Activated CD4-positive, alpha-beta T cell treated with anti-CD3 and anti-CD28 coated beads, Interleukin-2, amount 50 U/mL, for 24 hours (primary cell): ENCODE results near the gene CHCHD3.
"Not testable (repeated sequence)": the region's sequence is repeated elsewhere in the genome, so short reads cannot be mapped to it uniquely, and the experiment has no call there.

Source experiments
- DNase-seq, 2 donors: peaks; one replicate each; pipeline ENCODE4 v3.0.0-alpha.2; 2020; ENCODE audit warnings: low read depth in 1 of 2, low spot score in 1 of 2

Gene CHCHD3

DNA sequence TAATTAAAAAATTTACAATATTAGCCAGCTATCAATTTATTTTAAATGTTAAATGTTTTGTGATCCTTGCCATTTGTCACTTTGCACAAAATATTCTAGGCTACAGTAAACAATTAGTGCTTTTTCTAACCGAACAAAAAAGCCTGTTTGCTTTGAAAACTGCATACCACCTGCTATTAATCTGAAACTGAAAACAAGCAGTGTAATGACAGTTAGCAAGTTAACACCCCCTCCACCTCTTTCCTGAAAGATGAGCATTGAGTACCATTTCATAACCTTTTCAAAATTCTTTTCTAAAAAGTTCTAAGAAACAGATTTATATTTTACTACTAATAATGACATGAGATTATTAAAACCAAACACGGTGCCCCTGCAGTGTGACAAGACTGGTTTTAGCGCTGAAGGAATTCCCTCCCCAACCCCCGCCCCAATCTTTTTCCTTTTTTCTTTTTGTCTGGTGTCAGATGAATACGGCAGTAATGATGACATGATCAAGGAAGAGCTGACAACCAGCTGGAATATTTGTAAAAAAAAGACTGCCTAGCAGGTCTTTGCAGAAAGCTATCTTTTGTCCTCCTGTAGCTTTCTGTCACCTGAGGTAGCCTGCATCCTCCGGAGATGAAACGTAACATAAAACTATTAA is 175.6 kb downstream of the CHCHD3 start:
- DNase-seq: no peak

DNA sequence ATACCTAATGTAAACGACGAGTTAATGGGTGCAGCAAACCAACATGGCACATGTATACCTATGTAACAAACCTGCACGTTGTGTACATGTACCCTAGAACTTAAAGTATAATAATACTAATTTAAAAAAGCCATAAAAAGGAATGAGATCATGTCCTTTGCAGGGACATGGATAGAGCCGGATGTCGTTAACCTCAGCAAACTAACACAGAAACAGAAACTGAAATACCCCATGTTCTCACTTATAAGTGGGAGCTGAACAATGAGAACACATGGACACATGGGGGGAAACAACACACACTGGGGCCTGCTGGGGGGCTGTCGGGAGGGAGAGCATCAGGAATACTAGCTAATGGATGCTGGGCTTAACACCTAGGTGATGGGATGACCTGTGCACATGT is 176.8 kb downstream of the CHCHD3 start:
- DNase-seq: not testable (repeated sequence)

GRCh38 chr7:132904209-132904608 is 177.7 kb downstream of the CHCHD3 start:
- DNase-seq: no peak

GRCh38 chr7:132902294-132902693 is 179.6 kb downstream of the CHCHD3 start:
- not testable (repeated sequence) for DNase-seq

GRCh38 chr7:132901241-132901640 is 180.6 kb downstream of the CHCHD3 start:
- DNase-seq: no peak

DNA sequence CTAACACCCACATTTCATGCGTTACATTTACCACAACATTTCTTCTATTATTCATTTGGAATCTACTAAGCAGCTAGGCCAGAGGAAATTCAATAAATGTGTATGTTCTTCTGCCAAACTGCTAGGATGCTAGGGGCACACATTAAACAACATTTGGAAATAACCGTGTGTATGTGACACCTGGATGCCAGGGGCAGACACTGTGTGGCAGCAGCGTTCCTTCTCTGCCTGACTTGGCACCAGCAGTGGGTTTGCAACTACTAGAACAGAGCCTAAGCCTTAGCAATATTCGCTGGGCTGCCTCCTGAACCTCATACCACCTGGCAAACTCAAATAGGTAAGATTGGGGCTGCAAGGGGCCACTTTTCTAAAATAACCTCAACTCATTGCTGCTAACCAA is 182.1 kb downstream of the CHCHD3 start:
- no peak for DNase-seq

DNA sequence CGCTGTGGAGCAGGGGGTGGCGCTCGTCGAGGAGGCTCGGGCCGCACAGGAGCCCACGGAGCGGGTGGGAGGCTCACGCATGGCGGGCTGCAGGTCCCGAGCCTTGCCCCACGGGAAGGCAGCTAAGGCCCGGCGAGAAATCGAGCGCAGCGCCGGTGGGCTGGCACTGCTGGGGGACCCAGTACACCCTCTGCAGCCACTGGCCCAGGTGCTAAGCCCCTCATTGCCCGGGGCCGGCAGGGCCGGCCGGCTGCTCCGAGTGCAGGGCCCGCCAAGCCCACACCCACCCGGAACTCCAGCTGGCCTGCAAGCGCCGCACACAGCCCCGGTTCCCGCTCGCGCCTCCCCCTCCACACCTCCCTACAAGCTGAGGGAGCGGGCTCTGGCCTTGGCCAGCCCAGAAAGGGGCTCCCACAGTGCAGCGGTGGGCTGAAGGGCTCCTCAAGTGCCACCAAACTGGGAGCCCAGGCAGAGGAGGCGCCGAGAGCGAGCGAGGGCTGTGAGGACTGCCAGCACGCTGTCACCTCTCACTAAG is 183.2 kb downstream of the CHCHD3 start:
- not testable (repeated sequence) for DNase-seq

DNA sequence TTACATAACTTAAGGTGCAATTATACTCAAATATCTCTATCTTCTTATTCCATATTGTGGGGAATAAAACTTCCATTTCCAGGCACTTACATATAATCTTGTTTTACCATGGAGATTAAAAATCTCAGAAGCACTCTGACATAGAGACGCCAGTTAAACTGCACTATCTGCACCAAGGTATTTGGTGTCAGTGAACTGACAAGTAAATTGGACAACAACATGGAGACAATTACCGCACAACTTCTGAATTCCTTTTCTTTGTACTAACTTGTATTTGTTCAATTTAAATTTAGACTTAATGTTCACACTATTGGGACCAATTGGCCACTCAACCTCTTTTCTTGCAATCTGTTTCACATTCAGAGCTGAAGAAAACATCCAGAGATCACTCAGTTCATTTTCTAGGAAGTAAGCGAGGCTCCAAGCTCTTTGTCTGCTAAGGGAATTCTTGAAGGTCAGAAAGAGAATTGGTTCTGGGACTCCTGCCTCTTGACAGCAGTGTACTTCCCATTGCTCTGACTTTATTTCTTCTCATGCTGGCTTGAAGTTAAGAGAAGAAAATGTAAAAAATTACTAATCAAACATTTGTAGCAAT is 184.7 kb downstream of the CHCHD3 start:
- DNase-seq: no peak

DNA sequence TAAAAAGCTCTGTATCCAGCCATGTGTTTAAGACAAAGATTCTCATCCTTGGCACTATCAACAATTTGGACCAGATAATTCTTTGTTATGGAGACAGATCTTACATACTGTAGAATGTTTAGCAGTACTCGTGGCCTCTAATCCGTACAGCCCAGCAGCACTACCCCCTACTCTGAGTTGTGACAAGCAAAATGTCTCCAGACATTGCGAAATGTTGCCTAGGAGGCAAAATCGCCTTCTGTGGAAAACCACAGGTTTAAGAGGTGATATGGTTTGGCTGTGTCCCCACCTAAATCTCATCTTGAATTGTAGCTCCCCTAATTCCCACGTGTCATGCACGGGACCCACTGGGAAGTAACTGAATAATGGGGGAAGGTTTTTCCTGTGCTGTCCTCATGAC is 186.7 kb downstream of the CHCHD3 start:
- no peak for DNase-seq

DNA sequence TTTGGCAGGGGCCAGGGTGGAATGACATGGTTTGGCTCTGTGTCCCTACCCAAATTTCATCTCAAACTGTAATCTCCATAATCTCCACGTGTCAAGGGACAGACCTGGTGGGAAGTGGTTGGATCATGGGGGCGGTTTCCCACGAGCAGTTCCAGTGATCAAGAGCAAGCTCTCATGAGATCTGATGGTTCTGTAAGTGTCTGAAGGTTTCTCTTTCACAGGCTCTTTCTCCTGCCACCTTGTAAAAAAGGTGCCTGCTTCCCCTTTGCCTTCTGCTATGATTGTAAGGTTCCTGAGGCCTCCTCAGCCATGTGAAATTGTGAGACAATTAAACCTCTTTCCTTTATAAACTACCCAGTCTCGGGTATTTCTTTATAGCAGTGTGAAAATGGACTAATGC is 188.3 kb downstream of the CHCHD3 start:
- no peak for DNase-seq

- DNase-seq: not testable (repeated sequence)
These were observed 189.1 kb downstream of the CHCHD3 start for GRCh38 chr7:132892744-132893143.

DNA sequence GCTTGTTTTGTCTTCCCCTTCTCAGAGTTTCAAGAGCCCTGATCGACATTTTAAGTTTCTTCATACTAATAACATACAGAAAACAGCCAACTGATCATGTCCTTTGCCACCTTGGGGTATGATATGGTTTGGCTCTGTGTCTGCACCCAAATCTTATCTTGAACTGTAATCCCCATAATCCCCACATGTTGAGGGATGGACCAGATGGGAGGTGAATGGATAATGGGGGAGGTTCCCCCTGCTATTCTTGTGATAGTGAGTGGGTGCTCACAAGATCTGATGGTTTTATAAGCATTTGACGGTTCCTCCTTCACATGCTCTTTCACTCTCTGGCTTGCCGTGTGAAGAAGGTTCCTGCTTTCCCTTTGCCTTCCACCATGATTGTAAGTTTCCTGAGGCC is 190.3 kb downstream of the CHCHD3 start:
- no peak for DNase-seq

- DNase-seq: peak in 1 of 2 donors; percentile 2
These were observed 199.0 kb downstream of the CHCHD3 start for GRCh38 chr7:132882714-132883428.

GRCh38 chr7:132881317-132881716 is 200.6 kb downstream of the CHCHD3 start:
- no peak for DNase-seq

DNA sequence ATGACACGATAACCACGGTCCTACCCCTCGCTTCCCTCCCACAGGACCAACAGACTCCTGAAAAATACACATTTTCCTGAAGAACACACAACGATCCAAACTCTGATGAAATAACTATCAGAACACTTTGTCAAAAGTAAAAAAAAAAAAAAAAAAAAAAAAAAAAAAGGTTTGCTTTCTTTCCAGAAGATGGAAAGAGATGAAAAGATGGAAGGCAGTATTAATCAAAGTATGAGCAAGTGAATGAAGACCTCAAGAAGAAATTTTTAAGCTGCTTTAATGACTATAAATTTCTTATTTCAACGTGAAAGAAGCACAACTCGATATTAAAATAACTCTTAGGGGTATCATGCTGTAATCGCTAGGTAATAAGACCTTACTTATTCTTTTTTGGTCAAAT is 202.3 kb downstream of the CHCHD3 start:
- DNase-seq: no peak

- DNase-seq: no peak
These were observed 203.5 kb downstream of the CHCHD3 start for GRCh38 chr7:132878204-132878919.

- DNase-seq: no peak
These were observed 204.3 kb downstream of the CHCHD3 start for GRCh38 chr7:132877573-132877972.

GRCh38 chr7:132876576-132876975 is 205.3 kb downstream of the CHCHD3 start:
- DNase-seq: no peak

DNA sequence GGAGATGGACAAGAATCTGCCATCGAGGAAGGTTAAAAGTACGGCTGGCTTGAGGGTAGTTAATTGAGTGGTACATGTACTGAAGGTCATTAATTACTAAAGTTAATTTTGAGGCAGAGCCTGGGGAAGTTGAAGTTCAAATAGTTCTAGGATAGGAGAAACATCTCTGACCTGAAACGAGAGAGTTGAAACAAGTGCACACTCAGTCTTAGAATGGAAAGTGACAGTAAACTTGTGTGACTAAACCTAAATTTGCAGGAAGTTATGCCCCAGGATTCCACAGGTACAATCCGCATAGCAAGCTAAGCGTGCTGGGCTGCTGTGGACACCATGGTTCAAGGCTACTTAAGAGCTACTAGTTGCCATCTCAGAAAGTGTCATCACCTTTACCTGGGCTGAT is 209.9 kb downstream of the CHCHD3 start:
- no peak for DNase-seq

- no peak for DNase-seq
These were observed 210.5 kb downstream of the CHCHD3 start for GRCh38 chr7:132871419-132871818.

GRCh38 chr7:132869166-132869861 is 212.6 kb downstream of the CHCHD3 start:
- DNase-seq: no peak
